GM18520 (cell line): ENCODE results near the gene HOXA5.

Experiments
- ATAC-seq: cut with Tn5 transposase; IDR thresholded peaks from one replicate; pipeline ENCODE4 v1.9.1; 2021; ENCODE audit not compliant: unreplicated experiment

The HOXA5 gene

DNA sequence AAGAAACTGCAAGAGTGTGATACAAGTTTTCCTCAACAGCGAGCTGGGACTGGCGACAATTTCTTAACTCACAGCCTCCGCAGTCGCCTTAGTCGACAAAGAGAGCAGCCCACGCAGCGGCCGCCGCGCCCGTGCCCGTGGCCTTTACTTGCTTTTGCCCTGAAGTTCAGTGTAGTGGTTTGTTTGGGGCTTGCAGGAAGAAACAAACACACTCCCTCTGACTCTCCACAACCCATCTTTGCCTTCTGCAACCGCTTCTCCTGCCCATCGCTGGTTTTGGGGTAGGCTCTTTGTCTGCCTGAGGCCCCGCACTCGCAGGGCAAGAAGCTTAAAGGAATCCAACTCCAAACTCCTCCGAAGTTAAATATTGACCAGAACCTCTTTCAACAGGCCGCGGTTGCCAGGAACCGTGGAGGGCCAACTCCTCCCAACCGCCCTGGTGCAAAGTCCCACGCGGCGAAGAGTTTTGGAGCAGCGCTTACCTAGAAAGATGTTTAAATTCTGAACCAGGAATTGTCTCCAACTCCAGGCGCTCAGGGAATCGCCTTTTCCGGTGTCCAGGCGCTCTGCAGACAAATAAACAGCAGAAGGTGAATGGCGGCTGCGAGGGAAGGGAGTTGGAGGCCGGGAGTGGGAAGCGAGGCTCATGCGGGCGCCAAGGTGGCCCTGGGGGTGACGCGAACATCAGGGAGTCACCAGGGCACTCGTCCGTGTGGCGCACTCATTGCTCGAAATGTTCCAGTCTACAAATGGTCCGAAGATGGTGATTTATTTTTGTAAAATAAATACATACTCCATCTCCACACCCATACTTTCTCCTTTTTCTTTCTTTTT, 21.2 kb downstream of the HOXA5 start:
- no peak for ATAC-seq

DNA sequence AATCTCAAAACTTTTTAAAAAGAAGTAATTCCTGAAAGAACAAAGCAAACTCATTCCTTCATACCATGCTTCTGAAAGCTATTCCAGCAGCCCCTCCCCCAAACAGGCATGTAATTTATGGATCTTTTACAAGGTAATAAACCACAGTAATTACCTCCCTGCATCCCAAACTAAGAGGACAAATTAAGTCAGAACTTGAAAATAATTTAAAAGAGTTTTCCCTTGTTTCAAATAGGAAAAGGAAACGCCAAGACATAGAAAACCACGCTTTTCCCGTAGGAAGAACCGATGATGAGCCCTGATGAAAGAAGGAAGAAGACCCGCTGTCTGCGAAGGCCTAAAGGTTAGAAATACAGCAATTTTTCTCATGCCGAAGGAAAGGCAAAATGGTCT, 21.8 kb downstream of the HOXA5 start:
- no peak for ATAC-seq

DNA sequence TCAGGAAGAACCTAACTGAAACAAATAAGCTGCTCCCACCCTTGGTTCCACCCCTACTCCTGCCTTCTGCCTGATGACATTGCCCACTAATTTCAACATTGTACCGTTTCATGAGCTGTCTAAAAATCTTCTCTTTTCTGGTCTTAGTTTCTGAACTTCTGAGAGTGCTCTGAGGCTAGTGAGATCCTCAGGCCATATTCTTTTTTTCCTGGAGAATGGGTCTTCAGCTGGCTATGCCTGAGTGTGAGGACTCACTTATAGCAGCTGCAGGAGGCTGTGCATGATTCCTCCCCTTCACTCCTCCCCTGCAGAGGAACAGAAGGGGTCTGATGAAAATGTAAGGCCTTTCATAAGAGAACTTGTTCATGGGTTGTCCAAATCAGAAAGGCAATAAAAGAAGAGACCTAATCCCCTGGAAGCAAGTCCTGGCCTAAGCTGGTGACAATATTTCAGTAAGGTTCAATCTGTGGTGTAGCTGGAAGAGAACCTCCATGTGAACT, 24.0 kb downstream of the HOXA5 start:
- ATAC-seq: no peak

DNA sequence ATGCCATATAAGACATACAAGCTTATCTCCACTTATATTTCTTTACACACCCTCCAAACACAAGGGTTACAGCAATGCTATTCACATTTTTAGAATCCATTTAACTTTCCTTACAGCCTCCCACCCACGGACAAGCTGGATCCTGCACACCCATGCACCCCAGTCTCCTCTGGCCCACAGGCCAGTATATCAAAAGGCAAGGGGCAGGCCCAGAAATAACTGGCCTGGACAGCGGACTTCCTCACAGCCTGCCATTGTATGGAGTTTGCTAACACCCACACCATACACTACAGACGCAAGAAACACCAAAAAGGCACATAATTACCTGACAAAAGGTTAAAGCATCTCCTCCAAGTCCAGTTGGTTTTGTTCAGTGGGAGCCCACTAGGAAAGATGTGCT, 24.9 kb downstream of the HOXA5 start:
- ATAC-seq: no peak

DNA sequence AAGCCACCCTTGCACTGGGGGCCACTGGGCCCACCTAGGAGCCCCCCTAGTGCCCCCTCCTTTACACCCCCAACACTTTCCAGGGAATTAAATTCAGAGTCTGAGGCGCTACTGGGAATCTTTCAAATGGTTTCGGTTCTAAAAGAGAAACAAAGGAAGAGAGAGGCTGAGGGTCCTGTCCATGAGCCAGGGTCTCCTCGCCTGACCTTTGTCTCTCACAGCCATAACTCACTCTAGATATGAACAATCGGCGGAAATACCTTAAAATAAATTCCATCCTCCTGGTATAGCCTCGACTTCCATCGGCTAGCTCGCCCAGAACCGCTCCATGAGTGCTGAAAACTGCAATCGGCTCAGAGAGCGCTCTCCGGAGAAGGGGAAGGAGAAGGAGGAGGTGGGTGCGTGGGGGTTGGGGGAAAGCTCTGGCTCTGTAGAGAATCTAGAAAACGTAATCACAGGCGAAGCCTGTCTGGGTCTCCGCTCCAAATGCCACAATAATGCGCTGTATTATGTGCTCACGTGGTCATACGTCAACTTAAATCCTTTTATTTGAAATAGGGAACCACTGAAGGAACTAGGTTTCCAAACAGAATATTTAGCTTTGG, 25.5 kb downstream of the HOXA5 start:
- no peak for ATAC-seq

DNA sequence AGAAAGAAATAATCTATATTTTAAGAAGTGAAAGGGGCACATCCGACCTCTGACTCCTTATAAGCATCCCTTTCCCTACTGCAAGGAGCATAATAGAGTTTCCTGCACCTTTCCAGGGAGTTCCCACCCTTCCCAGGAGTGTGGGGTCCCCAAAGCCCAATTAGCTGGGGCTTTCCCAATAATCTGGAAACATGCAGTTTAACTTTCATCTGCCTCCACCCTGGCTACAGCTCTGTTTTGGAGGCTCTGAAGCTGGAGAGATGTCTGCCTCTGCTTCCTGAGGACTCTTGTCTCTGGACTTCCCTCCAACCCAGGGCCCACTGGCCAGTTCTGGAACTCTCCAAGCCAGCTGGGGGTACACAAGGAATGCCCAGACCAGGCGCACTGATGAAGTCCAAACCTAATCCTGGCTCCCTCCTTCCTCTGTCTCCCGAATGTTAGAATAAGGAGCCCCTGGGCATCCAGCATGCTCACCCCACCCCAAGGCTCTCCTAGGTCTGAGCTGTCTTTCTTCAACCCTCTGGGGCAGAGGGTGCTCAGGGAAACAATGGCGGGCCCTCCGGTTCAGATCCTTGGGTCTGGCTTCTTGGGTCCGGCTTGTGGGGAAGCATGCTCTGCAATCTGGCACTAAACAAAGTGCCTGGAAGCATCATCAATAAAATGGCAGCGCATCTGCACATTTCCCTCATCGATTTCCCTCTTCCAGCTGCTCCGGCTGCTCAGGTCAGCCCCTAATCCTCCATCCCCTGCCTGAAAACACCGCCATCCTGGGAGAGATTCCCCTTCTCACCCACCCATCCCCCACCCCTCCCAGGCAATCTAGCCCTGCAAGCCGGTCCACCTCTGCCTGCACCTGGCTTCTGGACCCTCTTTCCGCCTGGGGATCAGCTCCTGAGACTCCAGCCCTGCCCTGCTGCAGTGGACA, 26.3 kb downstream of the HOXA5 start:
- ATAC-seq: no peak

DNA sequence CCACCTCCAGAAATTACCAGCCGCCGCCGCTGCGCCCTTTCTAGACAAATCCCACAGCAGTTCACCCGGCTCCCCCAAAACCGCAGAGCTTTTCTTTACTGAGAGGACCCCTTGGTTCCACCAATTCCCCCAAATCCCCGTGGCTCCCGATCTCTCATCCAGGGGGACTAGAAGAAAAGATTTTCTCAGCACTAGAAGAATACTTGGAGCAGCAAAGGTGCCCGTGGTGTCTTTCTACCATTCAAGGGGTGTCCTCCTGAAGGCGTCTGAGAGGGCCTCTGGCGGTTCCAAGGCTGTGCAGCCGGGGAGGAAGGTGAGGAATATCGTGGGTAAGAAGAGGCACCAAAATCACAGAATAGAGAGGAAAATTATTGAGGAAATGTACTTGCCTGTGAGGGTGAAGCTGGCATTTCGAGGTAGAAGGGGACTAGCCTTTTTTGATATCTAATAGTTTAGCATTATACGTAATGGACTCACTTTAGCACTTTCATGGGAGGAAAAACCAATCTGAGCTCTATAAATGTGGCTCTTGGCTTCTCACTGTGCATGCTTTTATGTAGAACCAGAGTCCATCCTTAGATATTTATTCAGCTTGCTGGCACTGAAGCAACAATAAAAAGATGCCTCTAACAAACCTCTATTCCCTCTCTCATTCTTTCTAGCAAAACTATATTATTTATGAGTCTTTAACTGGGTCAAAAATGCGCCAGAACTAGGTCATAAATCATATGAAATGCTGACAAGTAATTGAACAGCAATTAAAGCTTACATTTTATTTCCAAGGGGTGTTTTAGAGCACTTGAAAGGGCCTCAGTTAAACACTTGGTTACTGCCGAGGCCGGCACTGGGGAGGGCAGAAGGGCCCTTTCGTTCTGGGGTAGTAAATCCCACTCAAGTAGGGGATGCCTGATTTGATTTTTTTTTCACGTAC, 27.2 kb downstream of the HOXA5 start:
- no peak for ATAC-seq

DNA sequence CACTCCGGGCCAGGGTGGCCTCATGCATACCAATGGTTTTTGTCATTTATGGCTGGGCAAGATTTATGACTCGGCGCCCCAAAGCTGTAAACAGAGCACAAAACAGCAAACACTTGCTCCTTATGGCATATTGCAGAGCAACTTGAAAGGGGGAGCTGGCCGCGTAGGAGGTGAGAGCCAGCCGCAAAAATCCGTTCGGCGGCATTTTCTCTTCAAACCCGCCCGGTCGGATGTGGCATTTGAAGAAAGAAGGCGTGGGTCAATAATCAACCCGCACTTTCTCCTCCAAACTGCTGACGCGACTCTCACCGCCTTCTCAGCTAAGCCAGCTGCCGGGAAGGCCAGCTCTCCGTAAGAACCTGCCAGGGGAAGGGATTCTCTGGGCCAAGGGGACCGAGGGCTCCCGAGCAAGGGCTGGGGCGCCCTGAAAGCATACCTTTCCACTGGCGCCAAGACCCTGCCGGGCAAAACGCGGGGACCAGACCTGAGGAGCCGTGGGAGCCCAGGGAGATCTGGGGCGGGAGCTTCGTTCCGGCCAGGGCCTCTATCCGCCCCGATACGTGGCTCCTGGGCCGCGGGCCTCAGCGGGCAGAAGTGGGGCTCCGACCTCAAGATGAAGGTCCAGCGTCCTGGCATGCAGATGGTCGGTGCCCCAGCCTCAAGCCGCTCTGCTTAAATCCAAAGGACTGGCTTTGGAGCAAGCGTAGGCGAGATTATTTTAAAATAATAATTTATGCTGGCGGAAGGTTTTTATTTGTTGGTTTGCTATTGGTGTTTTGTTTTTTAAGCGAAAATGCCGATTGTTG, 28.1 kb downstream of the HOXA5 start:
- ATAC-seq: no peak

DNA sequence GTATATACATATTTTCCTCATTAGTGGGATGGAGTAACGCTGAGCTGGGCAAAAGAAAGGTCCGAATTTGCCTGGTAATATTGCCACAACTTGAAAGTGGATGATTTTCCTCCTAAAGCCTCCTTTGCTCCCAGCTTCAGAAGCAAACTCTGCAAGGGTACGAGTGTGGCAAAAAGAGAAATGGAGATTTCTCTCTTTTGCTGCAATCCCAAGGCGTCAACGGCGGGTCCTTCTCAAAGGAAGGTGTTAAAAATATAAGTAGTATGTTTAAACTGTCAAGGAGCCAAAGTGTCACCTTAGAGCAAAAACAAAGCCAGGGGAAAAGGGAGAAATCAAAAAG, 28.6 kb downstream of the HOXA5 start:
- no peak for ATAC-seq

DNA sequence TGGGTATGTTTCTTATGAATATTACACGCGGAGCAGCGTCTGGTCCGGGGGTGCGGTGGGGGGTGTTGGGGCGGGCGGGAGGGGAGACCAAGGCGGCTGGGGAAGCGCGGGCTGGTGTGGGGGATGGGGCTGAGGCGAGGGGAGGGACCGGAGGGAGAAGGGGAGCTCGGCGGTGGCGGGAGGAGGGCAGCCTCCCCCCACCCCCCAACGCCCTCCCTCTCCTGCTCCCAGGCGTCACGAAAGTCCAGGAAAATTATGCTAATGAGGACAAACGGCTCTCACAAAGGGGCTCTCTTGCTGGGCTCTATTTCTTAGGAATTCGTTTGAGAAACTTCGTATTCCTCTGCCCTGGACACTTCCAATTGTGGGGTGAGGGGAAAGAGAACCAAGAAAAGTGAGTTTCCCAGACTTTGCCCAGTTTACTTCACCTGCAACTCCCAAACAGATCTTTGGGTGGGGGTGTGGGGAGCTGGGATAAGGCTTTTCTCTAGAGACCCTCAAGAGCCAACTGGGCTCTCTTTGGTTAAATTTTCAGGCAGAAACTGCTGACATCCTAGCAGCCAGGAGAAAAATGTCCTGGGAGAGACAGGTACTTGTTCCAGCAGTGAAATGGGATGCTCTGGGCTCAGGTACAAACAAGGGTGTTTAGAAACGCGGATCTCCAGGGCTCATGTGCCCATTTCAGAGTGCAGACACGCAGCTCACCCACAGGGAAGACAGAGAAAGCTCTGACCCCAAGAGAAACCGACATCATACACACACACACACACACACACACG, 29.3 kb downstream of the HOXA5 start:
- no peak for ATAC-seq

DNA sequence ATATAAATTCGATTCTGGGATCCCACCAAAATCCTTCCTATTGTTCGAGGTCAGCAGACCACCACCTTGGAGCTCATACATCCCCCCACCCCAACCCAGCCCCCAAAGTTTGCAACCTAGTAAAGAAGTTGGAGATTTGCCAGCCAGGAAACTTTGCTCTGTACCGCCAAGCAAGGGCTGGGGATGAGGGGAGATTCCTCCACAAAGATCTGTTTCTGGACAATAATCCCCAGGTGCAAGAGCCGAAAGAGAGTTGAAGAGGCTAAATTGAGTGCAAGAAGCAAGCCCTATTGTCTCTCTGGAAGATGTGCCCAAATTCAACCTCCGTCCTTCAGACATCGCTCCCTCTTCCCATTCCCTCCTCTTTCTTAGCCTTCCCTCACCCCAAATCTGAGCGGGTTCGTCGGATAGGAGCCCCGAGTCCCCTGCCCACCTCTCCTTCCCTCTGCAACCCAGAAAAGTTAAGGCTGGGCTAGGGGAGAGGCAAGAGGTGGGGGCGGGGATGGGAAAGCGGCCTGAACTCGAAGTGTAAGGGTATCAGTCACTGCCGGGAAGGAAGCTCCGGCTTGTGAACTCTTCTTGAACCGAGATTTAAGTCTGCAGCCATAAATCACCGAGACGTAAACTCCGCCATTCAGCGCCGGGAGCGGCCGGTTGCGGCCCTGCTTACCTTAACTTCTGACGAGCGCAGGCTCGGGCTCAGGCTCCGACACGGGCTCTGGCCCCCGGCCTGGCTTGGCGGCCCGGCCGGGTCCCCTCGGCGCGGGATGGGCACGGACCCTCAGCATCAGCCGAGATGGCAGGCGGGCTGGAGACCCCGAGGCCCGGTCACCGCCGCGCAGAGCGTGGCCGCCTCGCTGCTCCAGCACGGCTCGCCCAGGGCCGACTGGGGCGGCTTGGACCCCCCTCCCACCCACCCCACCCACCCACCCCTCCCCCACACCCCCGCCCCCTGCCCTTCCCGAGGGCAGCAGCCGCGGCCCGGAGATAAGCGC, 30.2 kb downstream of the HOXA5 start:
- ATAC-seq: no peak

DNA sequence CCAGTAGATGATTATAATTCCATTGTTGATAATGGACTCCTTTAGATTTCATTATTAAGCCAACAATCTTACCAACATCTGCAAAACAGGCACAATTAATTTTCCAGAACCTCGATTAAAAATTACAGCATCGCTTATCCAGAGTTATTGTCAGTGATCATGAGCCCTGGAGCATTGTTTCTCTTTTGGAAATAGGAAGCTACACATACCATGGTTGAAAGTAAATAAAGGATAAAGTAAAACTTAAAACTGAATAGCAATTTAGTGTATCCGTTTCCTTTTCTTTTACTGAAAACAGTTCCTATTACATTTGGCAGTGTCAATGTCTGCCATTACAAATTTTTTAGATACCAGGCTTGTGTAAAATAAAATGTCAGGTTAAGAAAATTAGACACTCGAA, 31.1 kb downstream of the HOXA5 start:
- no peak for ATAC-seq

DNA sequence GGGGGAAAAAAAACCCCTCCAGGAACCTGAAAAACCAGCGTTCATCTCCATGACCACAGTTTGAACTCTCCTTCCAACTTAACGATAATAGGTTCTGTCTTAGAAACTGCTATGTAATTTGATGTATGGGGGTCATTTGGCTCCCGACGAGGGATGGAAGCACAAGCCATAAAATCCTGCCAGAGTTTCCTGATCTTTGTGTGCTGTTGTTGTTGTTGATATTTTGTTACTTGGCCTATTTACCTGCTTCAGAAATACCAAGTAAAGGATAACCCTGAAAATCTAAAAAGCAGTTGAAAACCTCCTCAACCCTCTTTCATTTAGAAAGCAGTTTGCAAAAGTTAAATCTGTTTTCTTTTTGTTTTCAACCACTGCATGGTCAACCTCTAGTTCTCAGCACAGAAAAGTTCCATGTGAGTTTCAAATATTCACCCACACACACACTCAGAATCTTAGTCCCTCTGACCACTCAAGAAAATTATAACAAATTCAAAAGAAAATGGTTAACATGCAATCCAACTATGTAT, 31.7 kb downstream of the HOXA5 start:
- ATAC-seq: no peak

DNA sequence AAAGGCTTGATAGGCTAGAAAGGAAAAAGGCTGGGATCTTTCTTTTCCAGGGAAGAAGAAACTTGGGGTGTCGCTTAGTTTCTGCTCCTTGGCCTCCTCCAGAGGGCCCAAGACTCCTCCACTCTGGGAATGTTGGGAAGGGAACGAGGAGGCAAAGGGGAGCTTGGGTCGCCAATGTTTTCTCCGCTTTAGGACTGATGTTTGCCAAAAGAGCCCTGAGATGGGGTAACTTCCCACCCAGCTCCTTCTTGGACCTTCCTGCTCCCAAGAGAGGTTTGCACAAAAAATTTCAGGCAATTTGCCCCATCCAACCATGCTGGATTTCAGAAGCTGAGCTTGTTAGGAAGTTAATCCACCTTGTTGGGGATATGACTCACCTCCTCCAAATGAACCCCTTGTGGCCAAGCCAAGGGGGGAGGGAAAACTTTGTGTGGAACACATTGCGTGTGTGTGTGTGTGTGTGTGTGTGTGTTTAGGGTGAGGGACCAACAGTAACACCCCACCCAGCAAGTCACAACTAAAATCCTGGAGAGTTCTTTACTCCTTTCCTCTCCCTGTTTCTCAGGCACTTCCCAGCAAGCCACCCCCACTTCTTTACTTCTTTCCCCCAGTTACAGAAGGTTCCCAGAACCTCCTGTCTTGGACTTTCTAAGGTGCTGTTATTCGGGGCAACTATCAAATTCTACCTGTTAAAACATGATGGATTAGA, 32.3 kb downstream of the HOXA5 start:
- ATAC-seq: no peak

DNA sequence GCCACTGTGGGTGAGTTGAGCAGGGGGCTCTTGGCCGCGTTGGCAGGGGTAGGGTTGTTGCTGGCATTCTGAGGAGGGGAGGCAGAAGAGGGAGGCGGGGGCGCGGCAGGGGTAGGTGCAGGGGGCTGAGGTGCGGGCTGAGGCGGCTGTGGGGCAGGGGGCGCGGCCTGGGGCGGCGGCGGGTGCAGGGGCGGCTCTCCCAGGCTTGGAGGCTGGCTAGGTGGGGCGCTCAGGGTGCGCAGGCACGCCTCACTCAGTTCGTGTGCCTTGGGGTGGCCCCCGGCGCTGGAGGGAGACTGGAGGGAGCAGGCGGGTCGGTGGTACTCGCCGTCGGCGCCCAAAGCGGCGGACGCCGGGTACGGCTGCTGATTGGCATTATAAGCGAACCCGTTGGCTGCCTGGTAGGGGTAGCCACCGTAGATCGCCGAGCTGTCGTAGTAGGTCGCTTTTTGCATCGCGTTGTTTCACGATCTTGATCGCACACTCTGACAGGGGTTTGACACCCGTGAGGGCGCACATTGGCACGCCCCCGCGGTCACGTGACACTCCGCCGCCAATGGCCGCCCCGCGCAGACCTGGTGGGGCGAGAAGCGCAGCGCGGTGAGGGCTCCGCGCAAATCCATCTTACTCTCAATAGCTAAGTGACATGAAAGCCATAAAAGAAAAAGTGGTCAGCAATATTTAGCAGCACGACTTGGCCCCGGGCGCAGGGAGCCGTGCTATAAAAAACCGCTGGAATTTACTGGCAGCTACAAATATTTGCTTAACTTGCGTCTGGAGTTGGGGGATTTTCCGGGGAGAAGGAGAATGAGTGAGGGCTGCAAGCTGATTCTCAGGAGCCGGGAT, 33.1 kb downstream of the HOXA5 start:
- ATAC-seq: no peak
